GM18499 (cell line): ENCODE data around the gene FNDC3B.

Experiments
- ATAC-seq: cut with Tn5 transposase; IDR thresholded peaks from one replicate; pipeline ENCODE4 v1.9.1; 2021; ENCODE audit warnings: moderate number of reproducible peaks; ENCODE audit not compliant: insufficient read depth, unreplicated experiment

The FNDC3B gene

GRCh38 chr3:172106989-172107388, 67.6 kb downstream of the FNDC3B start:
- ATAC-seq = peak; percentile 27

- peak; percentile 83 for ATAC-seq
These were observed 68.0 kb downstream of the FNDC3B start for GRCh38 chr3:172107403-172107802.

- no peak for ATAC-seq
These were observed 70.9 kb downstream of the FNDC3B start for GRCh38 chr3:172110127-172110779.

- no peak for ATAC-seq
These were observed 71.8 kb downstream of the FNDC3B start for GRCh38 chr3:172111163-172111562.

GRCh38 chr3:172112078-172112733, 72.8 kb downstream of the FNDC3B start:
- no peak for ATAC-seq

- no peak for ATAC-seq
These were observed 73.3 kb downstream of the FNDC3B start for GRCh38 chr3:172112734-172113120.

GRCh38 chr3:172113710-172114109, 74.3 kb downstream of the FNDC3B start:
- no peak for ATAC-seq

GRCh38 chr3:172115059-172115458, 75.7 kb downstream of the FNDC3B start:
- no peak for ATAC-seq

GRCh38 chr3:172115787-172116186, 76.4 kb downstream of the FNDC3B start:
- no peak for ATAC-seq

- no peak for ATAC-seq
These were observed 78.6 kb downstream of the FNDC3B start for GRCh38 chr3:172118019-172118418.

- ATAC-seq = no peak
These were observed 80.0 kb downstream of the FNDC3B start for GRCh38 chr3:172119266-172119969.

- ATAC-seq = no peak
These were observed 81.5 kb downstream of the FNDC3B start for GRCh38 chr3:172120912-172121311.

GRCh38 chr3:172121981-172122380, 82.6 kb downstream of the FNDC3B start:
- ATAC-seq = no peak

GRCh38 chr3:172124271-172124670, 84.9 kb downstream of the FNDC3B start:
- ATAC-seq = no peak

GRCh38 chr3:172125053-172125452, 85.7 kb downstream of the FNDC3B start:
- no peak for ATAC-seq

GRCh38 chr3:172125963-172126457, 86.6 kb downstream of the FNDC3B start:
- ATAC-seq = no peak

- no peak for ATAC-seq
These were observed 87.4 kb downstream of the FNDC3B start for GRCh38 chr3:172126741-172127140.

GRCh38 chr3:172127141-172127540, 87.8 kb downstream of the FNDC3B start:
- ATAC-seq = no peak

GRCh38 chr3:172127929-172128580, 88.7 kb downstream of the FNDC3B start:
- no peak for ATAC-seq

GRCh38 chr3:172128858-172129257, 89.5 kb downstream of the FNDC3B start:
- no peak for ATAC-seq

GRCh38 chr3:172129498-172129849, 90.1 kb downstream of the FNDC3B start:
- ATAC-seq = no peak
